GM12872 (cell line): Measurements from ENCODE around the gene KIAA0825.

ENCODE experiments used
- CTCF ChIP-seq: IDR thresholded peaks from 3 replicates; pipeline ENCODE4 v1.5.1; 2011; ENCODE audit warnings: low read depth, mild to moderate bottlenecking, low read length, moderate library complexity; ENCODE audit not compliant: insufficient read depth

KIAA0825 gene

GRCh38 chr5:94316916-94317838 lies 301.2 kb downstream of the KIAA0825 start:
- no peak for TF ChIP-seq CTCF

- TF ChIP-seq CTCF = no peak
These were observed 303.8 kb downstream of the KIAA0825 start for GRCh38 chr5:94314460-94315131.

DNA sequence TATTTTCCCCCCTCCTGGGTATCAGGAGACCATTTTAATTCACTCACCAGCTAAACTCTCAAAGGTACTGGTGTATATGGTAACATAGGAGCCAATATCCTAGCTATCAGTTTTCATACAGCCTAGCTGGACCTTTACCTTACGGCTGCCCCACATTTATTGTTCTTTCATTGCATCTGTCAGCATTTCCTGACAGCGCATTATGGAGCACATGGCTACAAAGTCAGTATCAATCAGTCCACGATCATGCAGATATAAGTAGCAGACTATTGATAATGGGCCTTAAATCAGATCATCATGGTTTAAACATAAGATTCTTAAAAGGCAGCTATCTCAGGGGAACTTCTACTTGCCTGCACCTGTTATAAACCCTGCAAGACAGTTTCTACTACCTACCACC lies 304.7 kb downstream of the KIAA0825 start:
- no peak for TF ChIP-seq CTCF

GRCh38 chr5:94313188-94313587 lies 305.2 kb downstream of the KIAA0825 start:
- TF ChIP-seq CTCF = no peak

DNA sequence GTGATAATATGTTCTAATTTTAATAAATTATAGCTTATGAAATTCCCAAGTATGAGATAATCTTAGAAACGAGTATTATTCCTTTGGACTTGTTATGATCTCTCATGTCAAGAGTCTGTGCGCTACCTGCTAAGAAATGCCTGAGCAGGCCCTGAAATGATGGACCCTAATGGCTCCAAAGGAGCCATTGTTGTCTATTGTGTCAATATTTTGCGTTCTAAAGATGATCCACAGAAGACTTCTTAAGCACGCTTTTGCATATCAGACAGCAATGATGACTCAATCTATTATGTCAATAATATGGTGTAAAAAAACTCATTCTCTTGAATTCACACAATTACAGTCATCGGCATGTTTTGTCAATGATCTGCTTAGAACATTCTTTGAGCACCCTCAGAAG lies 306.1 kb downstream of the KIAA0825 start:
- TF ChIP-seq CTCF = no peak

DNA sequence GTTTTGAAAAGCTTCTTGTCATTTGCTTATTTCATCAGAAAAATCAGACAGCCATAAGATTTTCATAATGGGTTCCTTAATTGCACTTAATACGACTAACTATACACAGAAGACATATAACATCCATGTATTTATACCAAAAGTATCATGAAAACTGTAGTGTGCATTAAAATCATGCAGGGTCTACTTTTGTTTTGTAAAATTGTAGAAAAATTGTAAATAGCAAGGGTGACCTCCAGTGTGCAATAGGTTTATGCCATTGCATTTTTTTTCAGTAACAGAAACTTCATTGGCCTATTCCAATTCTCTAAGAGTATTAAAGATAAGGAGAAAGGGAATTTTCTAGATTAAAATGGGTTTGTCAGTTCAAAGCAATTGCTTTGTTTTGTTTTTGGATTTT lies 307.6 kb downstream of the KIAA0825 start:
- TF ChIP-seq CTCF = no peak

DNA sequence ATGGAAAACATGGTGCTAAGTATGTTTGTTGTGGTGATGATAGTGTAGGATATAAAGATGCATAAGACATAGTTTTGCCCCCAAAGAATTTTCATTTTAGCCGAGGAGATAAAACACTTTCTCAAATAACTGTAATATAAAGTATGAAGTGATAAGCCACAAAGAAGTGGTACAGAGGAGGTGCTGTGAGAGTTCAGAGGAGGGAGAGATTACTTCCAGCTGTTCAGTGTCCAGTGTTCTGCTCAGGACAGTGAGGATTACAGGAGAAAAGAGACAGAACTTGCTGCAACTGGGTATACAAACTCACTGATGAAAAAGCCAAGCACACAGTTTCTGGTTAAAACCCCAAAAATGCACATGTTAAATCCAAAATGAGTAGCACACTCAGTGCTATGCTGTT lies 309.3 kb downstream of the KIAA0825 start:
- no peak for TF ChIP-seq CTCF
